Skeletal muscle satellite cell (primary cell): ENCODE data around the gene DNAJA4. TPM values are rescaled to one million over a fixed set of nuclear protein-coding genes. Genes with fewer than 3 reads are reported as not detected.

ENCODE experiments used
- H3K27me3 ChIP-seq: 2 replicates; pipeline ENCODE4 v1.7.0; 2013; ENCODE audit warnings: low read length; ENCODE audit not compliant: control insufficient read depth, insufficient read depth
- H3K36me3 ChIP-seq: 2 replicates; pipeline ENCODE4 v1.7.0; 2013; ENCODE audit warnings: mild to moderate bottlenecking, control low read depth, low read length; ENCODE audit not compliant: insufficient read depth
- H3K4me1 ChIP-seq: 2 replicates; pipeline ENCODE4 v1.7.0; 2013; ENCODE audit warnings: low read length; ENCODE audit not compliant: control insufficient read depth, insufficient read depth
- H3K4me2 ChIP-seq: 2 replicates; pipeline ENCODE4 v1.7.0; 2013; ENCODE audit warnings: mild to moderate bottlenecking, low read length
- H3K4me3 ChIP-seq: 2 replicates; pipeline ENCODE4 v1.7.0; 2013; ENCODE audit warnings: low read length
- H3K9ac ChIP-seq: 2 replicates; pipeline ENCODE4 v1.7.0; 2013; ENCODE audit warnings: mild to moderate bottlenecking, low read depth, low read length, moderate library complexity
- H3K9me3 ChIP-seq: replicated peaks from 2 replicates; pipeline ENCODE4 v1.7.0; 2013; ENCODE audit warnings: mild to moderate bottlenecking, control low read depth, low read length
- total RNA-seq: library from RNA; depleted of rRNA; stranded (reverse); fragments of >200 nt; gene quantifications from 2 replicates; pipeline ENCODE4 v1.2.3, GENCODE V29; 2012; rRNA removed

Gene DNAJA4
- total RNA-seq, result 1.3 and 2.0 TPM in 2 replicates

DNA sequence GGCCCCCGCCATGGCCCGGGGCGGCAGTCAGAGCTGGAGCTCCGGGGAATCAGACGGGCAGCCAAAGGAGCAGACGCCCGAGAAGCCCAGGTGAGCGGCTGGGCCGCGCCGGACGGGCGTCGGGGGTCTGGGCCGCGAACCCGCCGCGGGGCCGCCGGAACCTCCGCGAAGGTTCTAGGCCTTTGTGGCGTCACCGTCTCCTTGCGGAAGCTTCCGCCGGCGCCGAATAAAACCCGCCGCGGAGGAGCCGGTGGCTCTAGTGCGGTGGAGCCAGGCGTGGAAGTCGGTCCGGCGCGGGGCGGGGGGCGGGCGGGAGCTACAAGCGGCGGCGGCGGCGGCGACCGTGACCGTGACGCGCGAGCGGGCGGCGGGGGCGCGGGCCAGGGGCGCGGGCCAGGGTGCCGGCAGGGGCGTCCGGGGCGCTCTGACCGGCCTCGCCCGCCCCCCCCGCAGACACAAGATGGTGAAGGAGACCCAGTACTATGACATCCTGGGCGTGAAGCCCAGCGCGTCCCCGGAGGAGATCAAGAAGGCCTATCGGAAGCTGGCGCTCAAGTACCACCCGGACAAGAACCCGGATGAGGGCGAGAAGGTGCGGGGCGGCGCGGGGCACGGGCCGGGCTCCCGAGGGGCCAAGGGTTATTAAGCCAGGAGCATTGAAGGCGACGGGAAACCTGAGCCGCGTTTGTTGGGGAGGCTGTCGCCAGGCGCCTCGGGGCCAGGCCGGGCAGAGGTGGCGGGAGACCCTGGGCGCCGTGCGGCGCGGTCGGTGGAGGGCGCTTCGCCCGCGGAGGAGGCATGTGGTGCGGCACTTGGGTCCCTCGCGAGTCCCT lies at the start of gene DNAJA4:
Gene DNAJA4 (plus strand): TSS at position 259 of the 833 bp plus-strand sequence. CDS start 202 bp downstream, at position 461.
- Histone ChIP-seq H3K4me2 (peak within 1 kb of the TSS; percentile 87), H3K4me3 (peak within 1 kb of the TSS; percentile 67), H3K9me3 (no peaks in the 10 kb centered on the region), H3K27me3 (peaks cover 9% of the 10 kb centered on the region), H3K36me3 (no peaks in the 10 kb centered on the region), H3K4me1 (peaks cover 11% of the 10 kb centered on the region), H3K9ac (peak within 1 kb of the TSS; percentile 69)

DNA sequence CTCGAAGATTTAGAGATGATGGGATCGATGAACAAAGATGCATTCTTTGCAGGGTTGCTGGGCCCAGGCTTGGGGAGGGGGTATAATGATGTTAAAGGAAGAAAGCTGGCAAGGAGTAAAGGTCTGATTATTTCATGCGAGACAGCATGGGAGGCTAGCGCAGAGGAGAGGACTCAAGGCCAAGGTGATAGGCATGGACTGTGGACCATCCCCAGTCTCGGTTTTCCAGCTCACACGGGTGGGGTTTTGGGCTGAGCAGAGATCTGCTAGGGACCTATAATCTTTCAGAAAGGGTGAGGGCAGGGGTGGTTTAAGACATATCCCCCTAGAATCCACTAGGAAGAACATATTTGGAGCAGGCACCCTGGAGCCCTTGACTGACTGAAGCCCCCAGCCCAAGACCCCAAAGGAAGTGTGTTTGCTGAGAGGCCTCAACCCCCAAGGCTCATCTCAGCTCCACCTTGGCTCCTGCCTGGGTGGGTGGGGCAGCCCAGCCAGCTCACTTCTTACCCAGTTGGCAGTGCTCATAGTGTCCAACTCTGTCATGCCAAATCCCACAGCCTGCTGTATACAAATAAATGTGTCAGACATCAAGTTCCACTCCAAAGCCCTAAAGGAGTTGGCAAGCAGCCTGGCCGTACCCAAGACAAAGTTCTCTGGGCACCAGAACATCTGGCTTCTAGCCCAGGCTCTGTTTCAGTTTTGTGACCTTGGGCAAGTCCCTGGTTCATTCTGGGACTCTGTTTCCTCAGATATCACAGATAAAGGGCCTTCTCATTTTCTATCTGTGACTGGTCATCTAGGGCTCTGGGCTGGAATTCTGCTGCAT lies 47.9 kb upstream of the DNAJA4 start:
- Histone ChIP-seq H3K4me1 (peaks cover 26% of the 10 kb centered on the region), H3K9ac (no peak overlapping the region), H3K4me2 (peak overlapping the region; percentile 2), H3K27me3 (no peaks in the 10 kb centered on the region), H3K36me3 (no peaks in the 10 kb centered on the region), H3K4me3 (no peak overlapping the region), H3K9me3 (no peaks in the 10 kb centered on the region)

DNA sequence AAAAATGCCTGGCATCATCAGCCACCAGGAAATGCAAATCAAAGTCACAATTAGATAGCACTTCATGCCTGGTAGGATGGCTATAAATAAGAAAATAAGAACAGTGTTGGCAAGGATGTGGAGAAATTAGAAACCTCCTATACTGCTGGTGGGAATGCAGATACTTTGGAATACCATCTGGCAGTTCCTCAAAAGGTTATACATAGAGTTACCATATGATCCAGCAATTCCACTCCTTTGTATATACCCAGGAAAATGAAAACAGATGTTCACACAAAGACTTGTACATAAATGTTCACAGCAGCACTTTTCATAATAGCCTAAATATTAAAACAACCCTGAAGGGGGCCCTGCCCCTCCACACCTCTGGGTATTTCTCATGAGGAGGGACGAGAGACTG lies 43.6 kb upstream of the DNAJA4 start:
- H3K4me3 ChIP-seq, result no peak overlapping the region
- H3K27me3 ChIP-seq, result peaks cover 10% of the 10 kb centered on the region
- peaks cover 8% of the 10 kb centered on the region for H3K4me1 ChIP-seq
- no peak overlapping the region for H3K9ac ChIP-seq
- no peaks in the 10 kb centered on the region for H3K36me3 ChIP-seq
- H3K4me2 ChIP-seq, result no peak overlapping the region
- H3K9me3 ChIP-seq, result no peaks in the 10 kb centered on the region

GRCh38 chr15:78222745-78223395 lies 41.5 kb upstream of the DNAJA4 start:
- Histone ChIP-seq H3K4me1 (no peaks in the 10 kb centered on the region), H3K9ac (no peak overlapping the region), H3K4me2 (no peak overlapping the region), H3K27me3 (peaks cover 10% of the 10 kb centered on the region), H3K36me3 (no peaks in the 10 kb centered on the region), H3K4me3 (no peak overlapping the region), H3K9me3 (no peaks in the 10 kb centered on the region)

GRCh38 chr15:78223396-78224022 lies 40.9 kb upstream of the DNAJA4 start:
- H3K36me3 ChIP-seq, result no peaks in the 10 kb centered on the region
- H3K9ac ChIP-seq, result no peak overlapping the region
- H3K4me1 ChIP-seq, result no peaks in the 10 kb centered on the region
- no peak overlapping the region for H3K4me2 ChIP-seq
- peaks cover 15% of the 10 kb centered on the region for H3K27me3 ChIP-seq
- no peaks in the 10 kb centered on the region for H3K9me3 ChIP-seq
- H3K4me3 ChIP-seq, result no peak overlapping the region

GRCh38 chr15:78224023-78224411 lies 40.3 kb upstream of the DNAJA4 start:
- Histone ChIP-seq H3K4me1 (no peaks in the 10 kb centered on the region), H3K4me2 (no peak overlapping the region), H3K9ac (no peak overlapping the region), H3K4me3 (no peak overlapping the region), H3K36me3 (no peaks in the 10 kb centered on the region), H3K9me3 (no peaks in the 10 kb centered on the region), H3K27me3 (peaks cover 18% of the 10 kb centered on the region)

- Histone ChIP-seq H3K9me3 (no peaks in the 10 kb centered on the region), H3K4me3 (no peak overlapping the region), H3K4me2 (no peak overlapping the region), H3K27me3 (peaks cover 31% of the 10 kb centered on the region), H3K4me1 (no peaks in the 10 kb centered on the region), H3K36me3 (no peaks in the 10 kb centered on the region), H3K9ac (no peak overlapping the region)
Measured at GRCh38 chr15:78225783-78226541, 38.4 kb upstream of the DNAJA4 start.

- H3K4me2 ChIP-seq, result no peak overlapping the region
- H3K4me3 ChIP-seq, result no peak overlapping the region
- no peak overlapping the region for H3K9ac ChIP-seq
Measured at GRCh38 chr15:78228356-78228996, 35.9 kb upstream of the DNAJA4 start.

DNA sequence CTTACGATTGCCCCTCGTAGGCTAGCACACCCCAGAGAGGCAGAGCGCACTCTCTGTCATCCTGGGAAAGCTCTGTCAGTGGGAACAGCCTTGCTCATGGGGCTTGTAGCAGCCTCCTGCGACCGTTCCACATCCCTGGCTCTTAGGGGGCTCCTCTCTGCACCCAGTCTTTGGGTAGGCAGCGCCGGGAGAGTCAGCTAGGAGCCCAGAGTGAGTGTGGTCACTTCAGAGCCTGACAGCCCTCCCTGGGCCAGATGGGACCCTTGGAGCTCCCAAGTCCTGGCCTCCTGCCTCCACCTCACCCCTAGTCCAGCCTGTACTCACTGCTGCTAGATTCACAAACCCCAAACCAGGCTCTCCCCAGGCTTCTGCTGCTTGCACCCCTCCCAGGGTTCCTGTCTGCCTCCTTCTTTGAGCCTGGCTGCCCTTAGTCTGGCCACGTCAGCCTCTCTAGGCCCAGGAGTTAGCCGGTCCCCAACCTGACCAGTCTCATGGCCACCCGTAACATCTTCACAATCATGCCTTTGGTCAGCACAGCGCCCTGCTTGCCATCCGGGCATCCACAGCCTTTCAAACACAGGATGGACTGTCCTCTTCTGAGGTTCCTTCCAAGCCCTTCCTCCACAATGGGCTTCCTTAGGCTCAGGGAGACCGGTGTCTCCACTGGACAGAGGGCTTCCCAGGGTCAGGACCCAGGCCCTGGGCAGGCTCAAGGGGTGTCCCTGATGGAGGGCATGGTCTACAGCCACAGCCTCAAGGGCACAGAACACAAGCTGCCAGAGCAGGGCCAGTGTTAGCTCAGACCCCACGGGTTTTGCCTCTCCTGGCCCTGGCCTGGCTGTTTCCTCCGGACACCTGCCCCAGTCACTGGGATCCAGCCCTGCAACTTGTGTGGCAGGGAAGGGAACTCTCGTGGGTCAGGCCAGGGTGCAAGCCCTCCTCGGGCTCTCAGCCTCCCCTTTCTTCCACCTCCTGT lies 34.6 kb upstream of the DNAJA4 start:
- Histone ChIP-seq H3K36me3 (no peaks in the 10 kb centered on the region), H3K9me3 (no peaks in the 10 kb centered on the region), H3K4me1 (no peaks in the 10 kb centered on the region), H3K4me3 (no peak overlapping the region), H3K27me3 (peaks cover 51% of the 10 kb centered on the region), H3K4me2 (no peak overlapping the region), H3K9ac (no peak overlapping the region)

More at GRCh38 chr15:78228356-78228996, 35.9 kb upstream of the DNAJA4 start:
- Histone ChIP-seq H3K9me3 (no peaks in the 10 kb centered on the region), H3K36me3 (no peaks in the 10 kb centered on the region), H3K27me3 (peaks cover 44% of the 10 kb centered on the region), H3K4me1 (no peaks in the 10 kb centered on the region)
